Right lobe of liver (tissue), 6 donors: ENCODE data around the gene NUTM2E. TPM values are rescaled to one million over a fixed set of nuclear protein-coding genes. Genes with fewer than 3 reads are reported as not detected.
"Not testable (repeated sequence)": the region's sequence is repeated elsewhere in the genome, so short reads cannot be mapped to it uniquely, and the experiment has no call there.

Source experiments
- ATAC-seq, 4 donors: fragments of 200-7000 bp; cut with Tn5 transposase; one replicate each; pipeline ENCODE4 v1.9.1; 2020; ENCODE audit warnings: mild to moderate bottlenecking in 4 of 4, moderate library complexity in 4 of 4
- DNase-seq, 3 donors: peaks; one replicate each; pipeline ENCODE4 v3.0.0-alpha.2; 2020
- H3K27ac ChIP-seq, 3 donors: fragments of 200-600 bp; one replicate each; pipeline ENCODE4 v1.8.0; 2022
- H3K27me3 ChIP-seq, 2 donors: fragments of 200-600 bp; one replicate each; pipeline ENCODE4 v1.8.0; 2022
- H3K36me3 ChIP-seq, 4 donors: fragments of 200-600 bp; sonication (generic) in 1 of 4; one replicate each; pipeline versions ENCODE4 v1.5.1 to v1.8.0; 2017 to 2022; ENCODE audit warnings: control low read depth in 1 of 4
- H3K4me1 ChIP-seq, 4 donors: fragments of 200-600 bp; sonication (generic) in 1 of 4; one replicate each; pipeline versions ENCODE4 v1.5.1 to v1.8.0; 2017 to 2022; ENCODE audit warnings: control low read depth in 1 of 4
- H3K4me3 ChIP-seq, 3 donors: fragments of 200-600 bp; one replicate each; pipeline ENCODE4 v1.8.0; 2022
- H3K9me3 ChIP-seq, 4 donors: fragments of 200-600 bp; sonication (generic) in 1 of 4; one replicate each; pipeline versions ENCODE4 v1.5.1 to v1.8.0; 2017 to 2022; ENCODE audit warnings: control low read depth in 1 of 4
- WGBS: methylation state at CpG from one replicate; pipeline ENCODE4 v1.1.6; 2018; ENCODE audit warnings: low coverage, low lambda C conversion rate; ENCODE audit not compliant: insufficient coverage; ENCODE audit errors: missing lambda C conversion rate; 5-methylcytosine and 5-hydroxymethylcytosine counted together
- intact Hi-C, 2 donors: fragments of 100-400 bp; cut with DNase I; formaldehyde crosslinking; loops; one replicate each; pipeline versions ENCODE4 v1.11.2 to v1.14.1; 2022
- total RNA-seq, 6 experiments: library from RNA; depleted of rRNA in 2 of 6; stranded (reverse); fragments of >200 nt in 2 of 6; fragmentation: NEBNext Ultra II Directional in 3 of 6; extraction: Animal tissue kit (Norgen Biotek cat#: 25700) in 3 of 6; gene quantifications; one replicate each; pipeline versions ENCODE4 v1.1.0 to v1.2.4, GENCODE V29; 2016 to 2023
- donor health status: DM: no; HTN: yes; CAD: no.
- donor health status: DM: no; HTN: no; CAD: no.
- donor health status: DM: no; HTN: no; CAD: no.
- donor health status: DM: no; HTN: yes; CAD: no.
- donor health status: DM: no; HTN: yes; CAD: no.

Gene NUTM2E
- total RNA-seq, 6 experiments from 2014 or later, result 0.15 to 0.16 TPM; not detected in 4

- no CpG with 5 or more reads among the region's 3 CpGs for WGBS
- ATAC-seq, H3K9me3 ChIP-seq, H3K27ac ChIP-seq, DNase-seq, H3K27me3 ChIP-seq, intact Hi-C loops, H3K4me3 ChIP-seq, H3K36me3 ChIP-seq, H3K4me1 ChIP-seq: not testable (repeated sequence)
Measured at GRCh38 chr10:79862803-79863202, 36.3 kb downstream of the NUTM2E start.

GRCh38 chr10:79866903-79867551 lies 40.5 kb downstream of the NUTM2E start:
- H3K36me3 ChIP-seq, H3K27me3 ChIP-seq, DNase-seq, H3K9me3 ChIP-seq, H3K27ac ChIP-seq, intact Hi-C loops, H3K4me3 ChIP-seq, ATAC-seq, H3K4me1 ChIP-seq: not testable (repeated sequence)
- 86% methylated on average over 3 of the region's 9 CpGs for WGBS

- H3K27me3 ChIP-seq, H3K9me3 ChIP-seq, intact Hi-C loops, DNase-seq, H3K4me1 ChIP-seq, H3K4me3 ChIP-seq, H3K36me3 ChIP-seq, ATAC-seq, H3K27ac ChIP-seq: not testable (repeated sequence)
- WGBS, result 86% methylated on average over 2 of the region's 7 CpGs
Measured at GRCh38 chr10:79868023-79868422, 41.5 kb downstream of the NUTM2E start.

DNA sequence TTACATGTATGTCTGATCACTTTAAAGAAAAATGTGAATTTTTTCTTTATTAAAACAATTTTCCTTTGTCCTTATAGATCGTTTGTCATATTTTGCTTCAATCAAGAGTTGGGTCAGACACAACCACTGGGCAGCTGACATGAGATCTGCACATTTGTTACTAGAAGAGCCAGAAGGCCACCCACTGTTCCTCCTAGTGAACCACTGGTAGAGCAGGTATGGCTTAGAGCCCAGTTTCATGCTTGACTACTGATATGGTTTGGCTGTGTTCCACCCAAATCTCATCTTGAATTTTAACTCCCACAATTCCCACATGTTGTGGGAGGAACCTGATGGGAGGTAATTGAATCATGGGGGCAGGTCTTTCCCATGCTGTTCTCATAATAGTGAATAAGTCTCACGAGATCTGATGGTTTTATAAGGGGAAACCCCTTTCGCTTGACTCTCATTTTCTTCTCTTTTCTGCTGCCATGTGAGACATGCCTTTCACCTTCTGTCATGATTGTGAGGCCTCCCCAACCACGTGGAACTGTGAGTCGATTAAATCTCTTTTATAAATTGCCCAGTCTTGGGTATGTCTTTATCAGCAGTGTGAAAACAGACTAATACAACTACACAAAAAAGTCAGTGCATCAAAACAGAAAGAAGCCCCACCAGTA lies 43.0 kb downstream of the NUTM2E start:
- DNase-seq, H3K36me3 ChIP-seq, H3K4me1 ChIP-seq, H3K4me3 ChIP-seq, H3K27ac ChIP-seq, H3K9me3 ChIP-seq, H3K27me3 ChIP-seq, intact Hi-C loops: not testable (repeated sequence)
- ATAC-seq, result peak in 1 of 4 donors; percentile 38
- WGBS, result 57% methylated on average over 3 of the region's 5 CpGs

DNA sequence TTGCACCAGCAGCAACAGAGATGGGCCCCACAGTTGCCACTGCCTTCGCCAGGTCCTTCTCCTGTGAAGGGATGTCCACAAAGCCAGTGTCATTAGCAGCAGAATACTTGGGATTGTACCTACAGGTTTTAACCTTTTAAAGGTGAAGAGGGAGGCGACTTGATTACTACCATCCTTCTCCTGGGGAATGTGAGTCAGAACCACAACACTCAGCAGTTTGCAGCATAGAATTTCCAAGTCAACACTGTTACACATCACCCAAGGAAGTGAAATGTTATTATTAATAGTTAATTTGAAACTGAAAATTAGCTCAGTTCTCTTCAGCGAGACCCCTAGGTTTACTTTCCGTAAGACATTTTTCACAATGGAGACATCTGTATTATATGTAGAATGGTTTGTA lies 45.2 kb downstream of the NUTM2E start:
- H3K36me3 ChIP-seq, H3K27ac ChIP-seq, H3K4me3 ChIP-seq, H3K4me1 ChIP-seq, H3K9me3 ChIP-seq, DNase-seq, intact Hi-C loops, H3K27me3 ChIP-seq, ATAC-seq: not testable (repeated sequence)
- WGBS, result 68% methylated on average over 2 of the region's 4 CpGs

Other genes starting within 250 kb of the NUTM2E start
- gene SFTPA1, start 215.8 kb upstream of the NUTM2E start, total RNA-seq, result under 1 TPM in 3 of 6 experiments, not detected in 3; 0.12 to 0.40 (median 0.35) TPM
- under 1 TPM; 0.16 to 0.51 (median 0.31) TPM for gene NUTM2B, start 123.5 kb upstream of the NUTM2E start, total RNA-seq
- under 1 TPM in 3 of 6 experiments, not detected in 3; 0.35 to 0.59 (median 0.51) TPM for gene SFTPD, start 122.4 kb downstream of the NUTM2E start, total RNA-seq